ENCODE measurements around the gene CBARP. TPM values are rescaled to one million over a fixed set of nuclear protein-coding genes. Genes with fewer than 3 reads are reported as not detected.
"Not testable (repeated sequence)": the region's sequence is repeated elsewhere in the genome, so short reads cannot be mapped to it uniquely, and the experiment has no call there.

Gene CBARP
- total and polyA plus RNA-seq, 2 donors from 2014 or later, result 1.0 to 1.1 TPM

DNA sequence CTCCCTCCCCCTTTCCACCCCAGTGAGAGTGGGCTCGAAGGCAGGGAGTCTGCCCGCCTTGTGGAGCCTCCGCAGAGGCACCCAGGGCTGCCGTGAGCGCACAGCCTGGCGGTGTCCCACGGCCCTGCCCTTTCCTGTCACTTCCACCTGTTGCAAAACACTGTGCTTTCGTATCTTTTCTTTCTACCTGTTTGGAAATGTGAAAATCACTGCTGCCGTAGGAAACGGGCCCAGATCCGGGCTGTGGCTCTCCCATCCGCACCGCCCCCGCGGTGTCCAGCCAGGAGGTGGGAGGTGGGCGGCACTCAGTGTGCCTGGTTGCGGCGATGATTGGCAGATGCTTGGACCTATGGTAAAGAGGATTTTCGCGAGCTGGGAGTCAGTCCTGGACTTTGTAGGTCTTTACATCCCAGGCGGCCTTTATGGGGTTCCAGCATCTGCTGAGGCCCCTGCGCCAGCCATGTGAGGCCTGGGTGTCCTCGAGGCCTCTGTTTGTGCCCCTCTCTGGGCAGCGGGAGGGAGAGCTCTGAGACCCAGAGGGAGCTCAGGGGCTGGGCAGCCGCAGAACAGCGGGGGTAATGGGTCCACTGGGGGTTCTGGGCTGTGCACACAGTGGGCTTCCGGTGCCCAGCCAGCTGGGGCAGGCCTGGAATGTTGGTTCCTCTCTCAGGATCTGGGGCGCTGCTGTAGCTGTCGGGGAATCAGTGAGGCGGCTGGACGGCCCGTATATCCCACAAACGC, 26.1 kb downstream of the CBARP start:
- no peak for FAIRE-seq
- TF ChIP-seq, protein P1, sequence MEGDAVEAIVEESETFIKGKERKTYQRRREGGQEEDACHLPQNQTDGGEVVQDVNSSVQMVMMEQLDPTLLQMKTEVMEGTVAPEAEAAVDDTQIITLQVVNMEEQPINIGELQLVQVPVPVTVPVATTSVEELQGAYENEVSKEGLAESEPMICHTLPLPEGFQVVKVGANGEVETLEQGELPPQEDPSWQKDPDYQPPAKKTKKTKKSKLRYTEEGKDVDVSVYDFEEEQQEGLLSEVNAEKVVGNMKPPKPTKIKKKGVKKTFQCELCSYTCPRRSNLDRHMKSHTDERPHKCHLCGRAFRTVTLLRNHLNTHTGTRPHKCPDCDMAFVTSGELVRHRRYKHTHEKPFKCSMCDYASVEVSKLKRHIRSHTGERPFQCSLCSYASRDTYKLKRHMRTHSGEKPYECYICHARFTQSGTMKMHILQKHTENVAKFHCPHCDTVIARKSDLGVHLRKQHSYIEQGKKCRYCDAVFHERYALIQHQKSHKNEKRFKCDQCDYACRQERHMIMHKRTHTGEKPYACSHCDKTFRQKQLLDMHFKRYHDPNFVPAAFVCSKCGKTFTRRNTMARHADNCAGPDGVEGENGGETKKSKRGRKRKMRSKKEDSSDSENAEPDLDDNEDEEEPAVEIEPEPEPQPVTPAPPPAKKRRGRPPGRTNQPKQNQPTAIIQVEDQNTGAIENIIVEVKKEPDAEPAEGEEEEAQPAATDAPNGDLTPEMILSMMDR (IDR thresholded peaks at IDR 0.05; ENCODE audit: borderline replicate concordance, extremely low read depth, insufficient read depth), result no peak
- no peaks in the 10 kb centered on the region for H3K9me3 ChIP-seq (ENCODE audit: control insufficient read depth in 2 of 3, insufficient read depth in 1 of 3, low read length in 3 of 3)
- no peak overlapping the region for H3K27ac ChIP-seq (ENCODE audit: low read depth in 2 of 2, low read length in 2 of 2)
- H3K9ac ChIP-seq (ENCODE audit: low read length in 3 of 3), result peak overlapping the region in 1 of 3 donors; percentile 19
- H3K36me3 ChIP-seq (ENCODE audit: control insufficient read depth in 2 of 3, insufficient read depth in 3 of 3, low read length in 3 of 3), result peaks cover 0 to 3% (median under 1%) of the 10 kb centered on the region in 3 donors
- peak; percentile 62 to 83 (median 67) for DNase-seq
- H3K4me1 ChIP-seq (ENCODE audit: control insufficient read depth in 2 of 3, insufficient read depth in 2 of 3, low read depth in 1 of 3, low read length in 3 of 3), result peaks cover 0 to 54% (median 22%) of the 10 kb centered on the region in 3 donors
- no peak overlapping the region for H3K4me3 ChIP-seq (ENCODE audit: low read length in 3 of 3)
- intact Hi-C loops (cut with DNase I), result no loop called here
- H3K27me3 ChIP-seq (ENCODE audit: control insufficient read depth, insufficient read depth, low read length), result no peaks in the 10 kb centered on the region

DNA sequence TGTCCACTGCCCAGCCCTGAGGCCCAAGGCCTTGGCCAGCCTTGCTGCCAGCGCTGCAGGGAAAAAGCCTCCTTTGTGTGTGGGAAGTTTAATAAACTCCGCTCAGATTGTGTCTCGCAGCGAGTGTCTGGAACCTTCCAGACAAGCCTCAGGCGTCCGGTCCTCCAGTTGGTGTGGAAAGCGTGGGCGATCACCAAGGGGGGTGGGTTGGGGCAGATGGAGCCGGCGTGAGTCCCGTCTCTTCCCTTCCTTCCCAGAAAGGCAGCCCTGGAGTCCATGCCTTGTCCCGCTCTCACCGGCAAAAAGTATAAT, 27.6 kb downstream of the CBARP start:
- Histone ChIP-seq H3K9ac (ENCODE audit: low read length in 3 of 3) (no peak overlapping the region), H3K4me1 (ENCODE audit: control insufficient read depth in 2 of 3, insufficient read depth in 2 of 3, low read depth in 1 of 3, low read length in 3 of 3) (peaks cover 0 to 46% (median 16%) of the 10 kb centered on the region in 3 donors), H3K4me3 (ENCODE audit: low read length in 3 of 3) (no peak overlapping the region), H3K36me3 (ENCODE audit: control insufficient read depth in 2 of 3, insufficient read depth in 3 of 3, low read length in 3 of 3) (peaks cover 0 to 3% (median 0%) of the 10 kb centered on the region in 3 donors), H3K27ac (ENCODE audit: low read depth in 2 of 2, low read length in 2 of 2) (peak overlapping the region in 1 of 2 donors; percentile 17), H3K27me3 (ENCODE audit: control insufficient read depth, insufficient read depth, low read length) (no peaks in the 10 kb centered on the region), H3K9me3 (ENCODE audit: control insufficient read depth in 2 of 3, insufficient read depth in 1 of 3, low read length in 3 of 3) (no peaks in the 10 kb centered on the region)
- intact Hi-C loops (cut with DNase I), result no loop called here
- DNase-seq, result no peak
- FAIRE-seq, result no peak
- TF ChIP-seq, protein P1 (IDR thresholded peaks at IDR 0.05; ENCODE audit: borderline replicate concordance, extremely low read depth, insufficient read depth), result no peak

DNA sequence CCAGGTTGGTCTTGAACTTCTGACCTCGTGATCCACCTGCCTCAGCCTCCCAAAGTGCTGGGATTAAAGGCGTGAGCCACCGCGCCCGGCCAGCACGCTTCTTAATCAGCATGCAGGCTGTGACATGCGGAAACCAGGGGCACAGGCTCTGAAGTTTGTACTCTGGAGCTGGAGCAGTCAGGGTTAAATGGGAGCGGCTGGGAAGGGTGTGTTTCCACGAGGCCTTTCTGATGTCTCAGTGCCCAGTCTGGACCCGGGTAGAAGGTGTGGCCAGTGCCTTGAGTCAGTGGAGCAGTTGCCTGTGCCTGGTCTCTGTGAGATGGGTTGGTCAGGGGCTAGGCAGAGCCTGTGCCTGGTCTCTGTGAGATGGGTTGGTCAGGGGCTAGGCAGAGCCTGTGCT, 29.0 kb downstream of the CBARP start:
- H3K27ac ChIP-seq (ENCODE audit: low read depth in 2 of 2, low read length in 2 of 2); H3K9ac ChIP-seq (ENCODE audit: low read length in 3 of 3); H3K4me3 ChIP-seq (ENCODE audit: low read length in 3 of 3); H3K9me3 ChIP-seq (ENCODE audit: control insufficient read depth in 2 of 3, insufficient read depth in 1 of 3, low read length in 3 of 3); intact Hi-C loops (cut with DNase I); FAIRE-seq; H3K27me3 ChIP-seq (ENCODE audit: control insufficient read depth, insufficient read depth, low read length); H3K36me3 ChIP-seq (ENCODE audit: control insufficient read depth in 2 of 3, insufficient read depth in 3 of 3, low read length in 3 of 3): not testable (repeated sequence)
- H3K4me1 ChIP-seq (ENCODE audit: control insufficient read depth in 2 of 3, insufficient read depth in 2 of 3, low read depth in 1 of 3, low read length in 3 of 3), result peaks cover 0 to 35% (median 11%) of the 10 kb centered on the region in 3 donors
- peak in 1 of 5 donors; percentile 45 for DNase-seq

DNA sequence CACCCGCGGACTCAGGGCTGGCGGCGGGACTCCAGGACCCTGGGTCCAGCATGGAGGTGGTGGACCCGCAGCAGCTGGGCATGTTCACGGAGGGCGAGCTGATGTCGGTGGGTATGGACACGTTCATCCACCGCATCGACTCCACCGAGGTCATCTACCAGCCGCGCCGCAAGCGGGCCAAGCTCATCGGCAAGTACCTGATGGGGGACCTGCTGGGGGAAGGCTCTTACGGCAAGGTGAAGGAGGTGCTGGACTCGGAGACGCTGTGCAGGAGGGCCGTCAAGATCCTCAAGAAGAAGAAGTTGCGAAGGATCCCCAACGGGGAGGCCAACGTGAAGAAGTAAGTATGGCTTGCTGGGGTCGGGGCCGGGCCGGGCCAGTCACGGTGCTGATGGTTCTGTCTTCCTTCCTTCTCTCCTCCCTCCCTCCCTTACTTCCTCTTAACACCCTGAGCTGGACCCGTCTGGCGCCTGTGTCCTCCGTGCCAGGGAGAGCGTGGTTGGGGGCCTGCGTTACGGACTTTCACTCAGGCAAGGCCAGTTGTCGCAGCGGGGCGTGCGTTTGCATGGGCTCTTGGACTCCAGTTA, 30.8 kb downstream of the CBARP start:
- H3K9ac ChIP-seq (ENCODE audit: low read length in 3 of 3), result peak overlapping the region; percentile 29 to 90 (median 82)
- peak overlapping the region; percentile 74 to 86 for H3K27ac ChIP-seq (ENCODE audit: low read depth in 2 of 2, low read length in 2 of 2)
- peaks cover 0 to 3% (median 0%) of the 10 kb centered on the region in 3 donors for H3K36me3 ChIP-seq (ENCODE audit: control insufficient read depth in 2 of 3, insufficient read depth in 3 of 3, low read length in 3 of 3)
- H3K4me1 ChIP-seq (ENCODE audit: control insufficient read depth in 2 of 3, insufficient read depth in 2 of 3, low read depth in 1 of 3, low read length in 3 of 3), result peaks cover 3 to 29% (median 4%) of the 10 kb centered on the region in 3 donors
- intact Hi-C loops (cut with DNase I), result no loop called here
- H3K4me3 ChIP-seq (ENCODE audit: low read length in 3 of 3), result peak overlapping the region; percentile 55 to 90 (median 81)
- no peaks in the 10 kb centered on the region for H3K27me3 ChIP-seq (ENCODE audit: control insufficient read depth, insufficient read depth, low read length)
- TF ChIP-seq, protein P1 (IDR thresholded peaks at IDR 0.05; ENCODE audit: borderline replicate concordance, extremely low read depth, insufficient read depth), result no peak
- DNase-seq, result peak in 3 of 5 donors; percentile 48 to 78 (median 56)
- H3K9me3 ChIP-seq (ENCODE audit: control insufficient read depth in 2 of 3, insufficient read depth in 1 of 3, low read length in 3 of 3), result no peaks in the 10 kb centered on the region
- no peak for FAIRE-seq

Data from kidney (tissue), 14 donors.